HuH-7.5 (cell line): ENCODE results near the gene NGEF.
"Not testable (repeated sequence)": the region's sequence is repeated elsewhere in the genome, so short reads cannot be mapped to it uniquely, and the experiment has no call there.

Source experiments
- DNase-seq: peaks from one replicate; pipeline ENCODE4 v3.0.0; 2011; ENCODE audit warnings: low spot score

NGEF gene

GRCh38 chr2:232870766-232871371 lies 142.2 kb downstream of the NGEF start:
- DNase-seq, result no peak

GRCh38 chr2:232870018-232870765 lies 142.9 kb downstream of the NGEF start, which contains the start of gene SNORC:
SNORC (plus strand) TSS chr2:232870264; CDS start chr2:232870342, 78 bp downstream.
- DNase-seq, result no peak

- no peak for DNase-seq
Observed at GRCh38 chr2:232869138-232870017, 143.7 kb downstream of the NGEF start.

- DNase-seq, result no peak
Observed at GRCh38 chr2:232866104-232866503, 147.0 kb downstream of the NGEF start.

- no peak for DNase-seq
Observed at GRCh38 chr2:232865165-232865564, 147.9 kb downstream of the NGEF start.

- DNase-seq, result no peak
Observed at GRCh38 chr2:232863996-232864395, 149.1 kb downstream of the NGEF start.

- no peak for DNase-seq
Observed at GRCh38 chr2:232861353-232861752, 151.7 kb downstream of the NGEF start.

- no peak for DNase-seq
Observed at GRCh38 chr2:232860593-232861241, 152.3 kb downstream of the NGEF start.

- DNase-seq, result no peak
Observed at GRCh38 chr2:232859385-232859916, 153.6 kb downstream of the NGEF start.

- no peak for DNase-seq
Observed at GRCh38 chr2:232857158-232857563, 155.9 kb downstream of the NGEF start.

GRCh38 chr2:232854082-232854481 lies 159.0 kb downstream of the NGEF start:
- DNase-seq, result no peak

GRCh38 chr2:232852676-232853075 lies 160.4 kb downstream of the NGEF start:
- DNase-seq, result no peak

GRCh38 chr2:232852081-232852480 lies 161.0 kb downstream of the NGEF start:
- not testable (repeated sequence) for DNase-seq

GRCh38 chr2:232850039-232850438 lies 163.0 kb downstream of the NGEF start:
- no peak for DNase-seq

- DNase-seq, result no peak
Observed at GRCh38 chr2:232846055-232846454, 167.0 kb downstream of the NGEF start.

- DNase-seq, result no peak
Observed at GRCh38 chr2:232843834-232844233, 169.2 kb downstream of the NGEF start.

GRCh38 chr2:232842689-232843088 lies 170.4 kb downstream of the NGEF start:
- no peak for DNase-seq

GRCh38 chr2:232839411-232840079 lies 173.5 kb downstream of the NGEF start:
- no peak for DNase-seq

GRCh38 chr2:232838406-232838874 lies 174.6 kb downstream of the NGEF start:
- DNase-seq, result no peak

- no peak for DNase-seq
Observed at GRCh38 chr2:232836934-232837333, 176.1 kb downstream of the NGEF start.

- DNase-seq, result no peak
Observed at GRCh38 chr2:232835687-232836208, 177.3 kb downstream of the NGEF start.
